H9 (cell line): ENCODE results near the gene ZAR1. TPM values are rescaled to one million over a fixed set of nuclear protein-coding genes. Genes with fewer than 3 reads are reported as not detected.

ENCODE experiments used
- DNase-seq: peaks from one replicate; pipeline ENCODE4 v3.0.0-alpha.2; 2017
- H2AFZ ChIP-seq: one replicate; pipeline ENCODE4 v1.6.1; 2013; ENCODE audit warnings: mild to moderate bottlenecking, low read length, control low read depth, moderate library complexity
- H2AK5ac ChIP-seq: 2 replicates; pipeline ENCODE4 v1.6.1; 2013; ENCODE audit warnings: low read length, control low read depth, mixed read lengths; ENCODE audit not compliant: insufficient read length
- H2BK120ac ChIP-seq: one replicate; pipeline ENCODE4 v1.6.1; 2013; ENCODE audit warnings: low read depth, mild to moderate bottlenecking, low read length, control low read depth, inconsistent platforms; ENCODE audit not compliant: poor library complexity, severe bottlenecking
- H2BK12ac ChIP-seq: 2 replicates; pipeline ENCODE4 v1.6.1; 2013; ENCODE audit warnings: low read length, control low read depth, mixed read lengths, low read depth; ENCODE audit not compliant: insufficient read length
- H2BK15ac ChIP-seq: 2 replicates; pipeline ENCODE4 v1.6.1; 2013; ENCODE audit warnings: low read depth, low read length, control low read depth
- H2BK20ac ChIP-seq: one replicate; pipeline ENCODE4 v1.6.1; 2013; ENCODE audit warnings: low read depth, mild to moderate bottlenecking, low read length, control low read depth, inconsistent platforms; ENCODE audit not compliant: poor library complexity, severe bottlenecking
- H2BK5ac ChIP-seq: 2 replicates; pipeline ENCODE4 v1.6.1; 2013; ENCODE audit warnings: low read length, control low read depth, mixed read lengths; ENCODE audit not compliant: insufficient read length
- H3K14ac ChIP-seq: 2 replicates; pipeline ENCODE4 v1.6.1; 2013; ENCODE audit warnings: low read length, control low read depth; ENCODE audit not compliant: insufficient read depth
- H3K18ac ChIP-seq: 2 replicates; pipeline ENCODE4 v1.6.1; 2013; ENCODE audit warnings: low read depth, mild to moderate bottlenecking, mixed read lengths, low read length, control low read depth; ENCODE audit not compliant: insufficient read length
- H3K23ac ChIP-seq: 2 replicates; pipeline ENCODE4 v1.6.1; 2013; ENCODE audit warnings: low read length, control low read depth, mixed read lengths, low read depth; ENCODE audit not compliant: insufficient read length
- H3K23me2 ChIP-seq: 2 replicates; pipeline ENCODE4 v1.6.1; 2013; ENCODE audit warnings: low read depth, mild to moderate bottlenecking, mixed read lengths, low read length, control low read depth; ENCODE audit not compliant: insufficient read length, poor library complexity, severe bottlenecking
- H3K27ac ChIP-seq: 2 replicates; pipeline ENCODE4 v1.5.1; 2013; ENCODE audit warnings: low read length, control low read depth, mixed read lengths, low read depth; ENCODE audit not compliant: insufficient read length
- H3K27me3 ChIP-seq: 2 replicates; pipeline ENCODE4 v1.6.1; 2013; ENCODE audit warnings: low read length, control low read depth, inconsistent platforms; ENCODE audit not compliant: insufficient read depth
- H3K4ac ChIP-seq: 2 replicates; pipeline ENCODE4 v1.6.1; 2013; ENCODE audit warnings: low read depth, mild to moderate bottlenecking, control low read depth, inconsistent platforms, low read length, moderate library complexity
- H3K4me1 ChIP-seq: 2 replicates; pipeline ENCODE4 v1.6.1; 2013; ENCODE audit warnings: low read length, control low read depth, inconsistent platforms; ENCODE audit not compliant: insufficient read depth
- H3K4me2 ChIP-seq: 2 replicates; pipeline ENCODE4 v1.6.1; 2013; ENCODE audit warnings: low read length, control low read depth, mixed read lengths; ENCODE audit not compliant: insufficient read length, insufficient read depth
- H3K56ac ChIP-seq: 2 replicates; pipeline ENCODE4 v1.6.1; 2013; ENCODE audit warnings: low read depth, mild to moderate bottlenecking, mixed read lengths, low read length, control low read depth; ENCODE audit not compliant: insufficient read length
- H3K79me1 ChIP-seq: 2 replicates; pipeline ENCODE4 v1.6.1; 2013; ENCODE audit warnings: low read depth, mild to moderate bottlenecking, moderate library complexity, low read length, control low read depth, inconsistent platforms; ENCODE audit not compliant: insufficient read depth, poor library complexity, severe bottlenecking
- H3K79me2 ChIP-seq: 2 replicates; pipeline ENCODE4 v1.6.1; 2013; ENCODE audit warnings: low read length, control low read depth, inconsistent platforms; ENCODE audit not compliant: insufficient read depth
- H3K9ac ChIP-seq: 2 replicates; pipeline ENCODE4 v1.6.1; 2013; ENCODE audit warnings: low read length, control low read depth, mixed read lengths; ENCODE audit not compliant: insufficient read length; ENCODE audit errors: extremely low read depth
- H3K9me3 ChIP-seq: one replicate; pipeline ENCODE4 v1.6.1; 2013; ENCODE audit warnings: low read depth, low read length, inconsistent platforms; ENCODE audit not compliant: control insufficient read depth
- H3T11ph ChIP-seq: one replicate; pipeline ENCODE4 v1.6.1; 2013; ENCODE audit warnings: mild to moderate bottlenecking, low read length, control low read depth, inconsistent platforms
- H4K20me1 ChIP-seq: one replicate; pipeline ENCODE4 v1.6.1; 2013; ENCODE audit not compliant: control insufficient read depth, insufficient read length, insufficient read depth
- H4K5ac ChIP-seq: 2 replicates; pipeline ENCODE4 v1.6.1; 2013; ENCODE audit warnings: low read depth, mild to moderate bottlenecking, mixed read lengths, low read length, control low read depth; ENCODE audit not compliant: insufficient read length
- H4K8ac ChIP-seq: replicated peaks from 2 replicates; pipeline ENCODE4 v1.6.1; 2013; ENCODE audit warnings: low read length, control low read depth, mixed read lengths, low read depth; ENCODE audit not compliant: insufficient read length
- H4K91ac ChIP-seq: 2 replicates; pipeline ENCODE4 v1.6.1; 2013; ENCODE audit warnings: low read depth, mild to moderate bottlenecking, moderate library complexity, mixed read lengths, low read length, control low read depth; ENCODE audit not compliant: insufficient read length
- H3K27ac Mint-ChIP-seq, 3 experiments: 2 replicates in 2 of 3; 3 replicates in 1 of 3; pipeline ENCODE4 v1.8.0; 2020 to 2021; ENCODE audit warnings: mixed read lengths in 3 of 3, mild to moderate bottlenecking in 1 of 3, moderate library complexity in 1 of 3
- H3K27me3 Mint-ChIP-seq: 2 replicates; pipeline ENCODE4 v1.8.0; 2021; ENCODE audit warnings: low read depth, mild to moderate bottlenecking, moderate library complexity, mixed read lengths
- H3K36me3 Mint-ChIP-seq, 3 experiments: 2 replicates in 2 of 3; 3 replicates in 1 of 3; pipeline ENCODE4 v1.8.0; 2020 to 2021; ENCODE audit warnings: low read depth in 3 of 3, mixed read lengths in 3 of 3; ENCODE audit not compliant: insufficient read depth in 1 of 3
- H3K4me1 Mint-ChIP-seq, 2 experiments: 2 replicates each; pipeline ENCODE4 v1.8.0; 2020; ENCODE audit warnings: mixed read lengths in 2 of 2
- H3K4me3 Mint-ChIP-seq, 2 experiments: 2 replicates in 1 of 2; 3 replicates in 1 of 2; pipeline ENCODE4 v1.8.0; 2020 to 2021; ENCODE audit warnings: mild to moderate bottlenecking in 2 of 2, mixed read lengths in 2 of 2, moderate library complexity in 1 of 2
- H3K9me3 Mint-ChIP-seq, 2 experiments: 2 replicates in 1 of 2; 3 replicates in 1 of 2; pipeline ENCODE4 v1.8.0; 2020; ENCODE audit warnings: mild to moderate bottlenecking in 2 of 2, mixed read lengths in 2 of 2, moderate library complexity in 1 of 2
- total RNA-seq: library from RNA; stranded (reverse); gene quantifications from 2 replicates; pipeline ENCODE4 v1.2.1, GENCODE V29; 2021
- TF ChIP-seq, protein P1 (sequence below): fragments of 200-600 bp; sonication (generic); conservative IDR thresholded peaks from 3 replicates; pipeline ENCODE4 v1.8.0; 2021; ENCODE audit warnings: antibody characterized with exemption, mild to moderate bottlenecking

Gene ZAR1
- total RNA-seq, 1 experiment from 2014 or later = 0.61 TPM

DNA sequence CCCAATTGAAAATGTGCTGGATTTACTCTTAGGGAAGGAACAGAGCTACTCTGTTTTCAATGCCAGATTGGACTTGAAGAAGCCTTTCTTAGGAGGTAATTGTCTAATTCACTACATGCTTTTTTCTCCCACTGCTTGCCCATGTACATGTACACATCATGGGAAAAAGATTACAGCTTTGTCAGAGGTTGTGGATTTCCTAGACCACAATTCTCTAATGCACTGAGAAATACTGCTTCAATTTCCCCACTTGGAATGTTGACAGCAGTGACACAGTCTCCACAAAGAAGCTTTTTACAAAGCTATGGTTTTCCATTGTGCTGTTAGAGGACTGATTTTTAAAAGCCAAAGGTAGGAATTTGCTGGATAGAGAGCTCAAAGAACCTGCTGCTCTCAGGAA, 19.5 kb downstream of the ZAR1 start:
- Mint-ChIP-seq H3K9me3 (no peaks in the 10 kb centered on the region), H3K36me3 (peaks cover 15 to 48% (median 22%) of the 10 kb centered on the region in 3 experiments; a peak in 6 of 7 replicates), H3K27ac (no peak overlapping the region), H3K27me3 (no peaks in the 10 kb centered on the region; the same call in 1 of the 2 replicates), H3K4me3 (no peak overlapping the region), H3K4me1 (no peaks in the 10 kb centered on the region)
- TF ChIP-seq, protein P1, sequence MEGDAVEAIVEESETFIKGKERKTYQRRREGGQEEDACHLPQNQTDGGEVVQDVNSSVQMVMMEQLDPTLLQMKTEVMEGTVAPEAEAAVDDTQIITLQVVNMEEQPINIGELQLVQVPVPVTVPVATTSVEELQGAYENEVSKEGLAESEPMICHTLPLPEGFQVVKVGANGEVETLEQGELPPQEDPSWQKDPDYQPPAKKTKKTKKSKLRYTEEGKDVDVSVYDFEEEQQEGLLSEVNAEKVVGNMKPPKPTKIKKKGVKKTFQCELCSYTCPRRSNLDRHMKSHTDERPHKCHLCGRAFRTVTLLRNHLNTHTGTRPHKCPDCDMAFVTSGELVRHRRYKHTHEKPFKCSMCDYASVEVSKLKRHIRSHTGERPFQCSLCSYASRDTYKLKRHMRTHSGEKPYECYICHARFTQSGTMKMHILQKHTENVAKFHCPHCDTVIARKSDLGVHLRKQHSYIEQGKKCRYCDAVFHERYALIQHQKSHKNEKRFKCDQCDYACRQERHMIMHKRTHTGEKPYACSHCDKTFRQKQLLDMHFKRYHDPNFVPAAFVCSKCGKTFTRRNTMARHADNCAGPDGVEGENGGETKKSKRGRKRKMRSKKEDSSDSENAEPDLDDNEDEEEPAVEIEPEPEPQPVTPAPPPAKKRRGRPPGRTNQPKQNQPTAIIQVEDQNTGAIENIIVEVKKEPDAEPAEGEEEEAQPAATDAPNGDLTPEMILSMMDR = no peak
- no peak overlapping the region for H2AK5ac ChIP-seq
- H3K4me2 ChIP-seq = no peak overlapping the region
- H3K18ac ChIP-seq = no peak overlapping the region
- H2BK15ac ChIP-seq = no peak overlapping the region
- H3K79me2 ChIP-seq = no peaks in the 10 kb centered on the region
- no peak overlapping the region for H3K4ac ChIP-seq
- H4K5ac ChIP-seq = no peak overlapping the region
- H3T11ph ChIP-seq = no peak overlapping the region
- H3K23ac ChIP-seq = no peak overlapping the region
- H2BK120ac ChIP-seq = no peak overlapping the region
- H2BK5ac ChIP-seq = no peak overlapping the region
- no peak overlapping the region for H2BK20ac ChIP-seq
- H3K9ac ChIP-seq = no peak overlapping the region
- no peaks in the 10 kb centered on the region for H3K23me2 ChIP-seq
- H3K4me1 ChIP-seq = no peaks in the 10 kb centered on the region
- H3K56ac ChIP-seq = no peak overlapping the region
- no peaks in the 10 kb centered on the region for H3K79me1 ChIP-seq
- H2AFZ ChIP-seq = no peak overlapping the region
- no peak overlapping the region for H4K91ac ChIP-seq
- no peak overlapping the region for H2BK12ac ChIP-seq
- H3K27me3 ChIP-seq = no peaks in the 10 kb centered on the region
- H3K9me3 ChIP-seq = no peaks in the 10 kb centered on the region
- no peak overlapping the region for H3K14ac ChIP-seq
- H3K27ac ChIP-seq = no peak overlapping the region
- no peak overlapping the region for H4K8ac ChIP-seq
- no peak for DNase-seq
- no peaks in the 10 kb centered on the region for H4K20me1 ChIP-seq
